GM12874 (cell line): Measurements from ENCODE around the gene MED14.

Experiments
- TF ChIP-seq, protein P1 (sequence below): IDR thresholded peaks from 2 replicates; pipeline ENCODE4 v1.5.1; 2011; ENCODE audit warnings: low read depth, mild to moderate bottlenecking, control low read depth, low read length, moderate library complexity; ENCODE audit not compliant: insufficient read depth

The MED14 gene

GRCh38 chrX:40644176-40644575 lies 91.2 kb downstream of the MED14 start:
- TF ChIP-seq, protein P1, sequence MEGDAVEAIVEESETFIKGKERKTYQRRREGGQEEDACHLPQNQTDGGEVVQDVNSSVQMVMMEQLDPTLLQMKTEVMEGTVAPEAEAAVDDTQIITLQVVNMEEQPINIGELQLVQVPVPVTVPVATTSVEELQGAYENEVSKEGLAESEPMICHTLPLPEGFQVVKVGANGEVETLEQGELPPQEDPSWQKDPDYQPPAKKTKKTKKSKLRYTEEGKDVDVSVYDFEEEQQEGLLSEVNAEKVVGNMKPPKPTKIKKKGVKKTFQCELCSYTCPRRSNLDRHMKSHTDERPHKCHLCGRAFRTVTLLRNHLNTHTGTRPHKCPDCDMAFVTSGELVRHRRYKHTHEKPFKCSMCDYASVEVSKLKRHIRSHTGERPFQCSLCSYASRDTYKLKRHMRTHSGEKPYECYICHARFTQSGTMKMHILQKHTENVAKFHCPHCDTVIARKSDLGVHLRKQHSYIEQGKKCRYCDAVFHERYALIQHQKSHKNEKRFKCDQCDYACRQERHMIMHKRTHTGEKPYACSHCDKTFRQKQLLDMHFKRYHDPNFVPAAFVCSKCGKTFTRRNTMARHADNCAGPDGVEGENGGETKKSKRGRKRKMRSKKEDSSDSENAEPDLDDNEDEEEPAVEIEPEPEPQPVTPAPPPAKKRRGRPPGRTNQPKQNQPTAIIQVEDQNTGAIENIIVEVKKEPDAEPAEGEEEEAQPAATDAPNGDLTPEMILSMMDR: no peak

DNA sequence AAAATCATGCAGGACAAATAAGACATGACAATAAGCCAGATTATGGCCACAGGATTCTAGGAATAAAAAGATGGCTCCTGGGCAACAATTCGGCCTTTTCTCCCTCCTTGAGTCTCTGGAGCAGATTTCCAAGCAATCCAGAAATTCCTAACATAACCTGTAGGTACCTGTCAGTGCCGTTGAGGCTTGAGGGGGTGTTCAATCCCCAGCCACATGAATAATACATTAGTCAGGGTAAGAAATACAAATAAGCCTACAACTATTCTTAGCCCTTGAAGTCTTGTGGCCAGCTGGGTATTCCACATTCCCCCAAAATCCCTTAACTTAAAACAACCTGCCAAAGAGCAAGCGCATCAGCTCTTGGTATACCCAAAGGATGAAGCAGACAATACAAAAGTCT lies 97.7 kb downstream of the MED14 start:
- TF ChIP-seq, protein P1: no peak

GRCh38 chrX:40632199-40632598 lies 103.1 kb downstream of the MED14 start:
- TF ChIP-seq, protein P1: no peak

DNA sequence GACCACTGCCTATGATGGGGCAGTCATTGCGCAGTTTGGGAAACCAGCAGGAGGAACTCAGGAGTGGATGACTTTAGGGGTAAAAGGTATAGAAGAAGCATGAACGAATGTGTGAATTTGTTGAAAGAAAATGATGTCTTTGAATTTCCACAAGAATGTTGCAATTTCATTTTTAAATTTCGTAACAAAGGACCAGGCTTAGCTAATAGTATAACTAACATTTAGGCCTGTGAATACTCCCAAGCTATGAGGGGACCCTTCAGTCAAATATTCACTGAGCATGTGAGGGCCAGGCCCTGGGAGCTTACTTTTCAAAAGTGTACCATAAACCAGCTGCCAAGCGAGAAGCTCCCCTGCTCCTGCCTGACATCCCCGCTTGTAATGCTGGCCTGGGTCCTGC lies 106.8 kb downstream of the MED14 start:
- TF ChIP-seq, protein P1: no peak

- TF ChIP-seq, protein P1: no peak
Measured at GRCh38 chrX:40625294-40625693, 110.0 kb downstream of the MED14 start.

GRCh38 chrX:40623665-40624064 lies 111.7 kb downstream of the MED14 start:
- TF ChIP-seq, protein P1: no peak

DNA sequence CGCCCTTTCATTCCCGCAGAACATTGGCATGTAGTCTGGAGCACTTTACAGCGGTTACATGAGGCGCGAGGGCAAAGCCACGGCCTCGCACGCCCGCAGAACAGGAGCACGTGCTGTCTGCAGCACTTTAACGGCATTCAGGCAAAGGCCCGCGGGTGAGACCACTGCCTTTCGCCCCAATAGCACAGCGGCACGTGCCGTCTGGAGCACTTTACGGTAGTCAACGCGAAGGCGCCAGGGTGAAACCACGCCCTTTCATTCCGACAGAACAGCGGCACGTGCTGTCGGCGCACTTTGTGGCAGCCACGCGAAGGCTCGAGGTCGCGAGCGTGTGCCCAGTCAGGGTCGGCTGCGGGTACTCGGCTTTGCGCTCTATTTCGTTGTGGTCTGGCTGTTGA lies 112.2 kb downstream of the MED14 start, which contains the start of gene MPC1L:
Gene MPC1L, plus strand, starts transcription at position 290 of the 398 bp plus-strand sequence. CDS start 138 bp downstream, outside the sequence.
- TF ChIP-seq, protein P1: no peak
